Type B pancreatic cell (in vitro differentiated cells): ENCODE data around the gene SLC35B2. TPM values are rescaled to one million over a fixed set of nuclear protein-coding genes. Genes with fewer than 3 reads are reported as not detected.

ENCODE experiments used
- DNase-seq: peaks from one replicate; pipeline ENCODE4 v3.0.0; 2021; ENCODE audit warnings: mixed read lengths; ENCODE audit not compliant: unreplicated experiment; ENCODE audit errors: extremely low spot score
- H3K27ac Mint-ChIP-seq: 2 replicates; pipeline ENCODE4 v1.8.0; 2021; ENCODE audit warnings: mild to moderate bottlenecking, mixed read lengths
- H3K27me3 Mint-ChIP-seq: 2 replicates; pipeline ENCODE4 v1.8.0; 2021; ENCODE audit warnings: mixed read lengths
- H3K36me3 Mint-ChIP-seq: 2 replicates; pipeline ENCODE4 v1.8.0; 2021; ENCODE audit warnings: mixed read lengths
- H3K4me1 Mint-ChIP-seq: one replicate; pipeline ENCODE4 v1.8.0; 2021; ENCODE audit warnings: mixed read lengths; ENCODE audit not compliant: unreplicated experiment
- H3K4me3 Mint-ChIP-seq: 2 replicates; pipeline ENCODE4 v1.8.0; 2021; ENCODE audit warnings: mild to moderate bottlenecking, mixed read lengths
- H3K9me3 Mint-ChIP-seq: 2 replicates; pipeline ENCODE4 v1.8.0; 2021; ENCODE audit warnings: mixed read lengths
- CTCF ChIP-seq: fragments of 200-600 bp; sonication (generic); conservative IDR thresholded peaks from 2 replicates; pipeline ENCODE4 v1.5.0; 2021; ENCODE audit warnings: antibody characterized with exemption, mild to moderate bottlenecking
- total RNA-seq: library from RNA; stranded (reverse); gene quantifications from 2 replicates; pipeline ENCODE4 v1.2.1, GENCODE V29; 2021; ENCODE audit warnings: low replicate concordance

SLC35B2 gene
- total RNA-seq, 1 donor from 2014 or later = 39.6 TPM

GRCh38 chr6:44238687-44239350 is 18.5 kb downstream of the SLC35B2 start:
- Mint-ChIP-seq H3K36me3 (no peaks in the 10 kb centered on the region), H3K4me1 (peaks cover 25% of the 10 kb centered on the region), H3K4me3 (peak overlapping the region; percentile 89), H3K27ac (peak overlapping the region; percentile 90), H3K27me3 (no peaks in the 10 kb centered on the region), H3K9me3 (no peaks in the 10 kb centered on the region)
- DNase-seq = no peak
- TF ChIP-seq CTCF = no peak

GRCh38 chr6:44237813-44238433 is 19.4 kb downstream of the SLC35B2 start:
- H3K27me3 Mint-ChIP-seq = no peaks in the 10 kb centered on the region
- peak overlapping the region; percentile 89 for H3K4me3 Mint-ChIP-seq
- peak overlapping the region; percentile 90 for H3K27ac Mint-ChIP-seq
- peak; percentile 99 for TF ChIP-seq CTCF
- H3K9me3 Mint-ChIP-seq = no peaks in the 10 kb centered on the region
- peak; percentile 89 for DNase-seq
- peaks cover 28% of the 10 kb centered on the region for H3K4me1 Mint-ChIP-seq
- no peaks in the 10 kb centered on the region for H3K36me3 Mint-ChIP-seq

GRCh38 chr6:44237021-44237812 is 20.1 kb downstream of the SLC35B2 start:
- Mint-ChIP-seq H3K4me1 (peaks cover 28% of the 10 kb centered on the region), H3K27ac (peak overlapping the region; percentile 90), H3K36me3 (no peaks in the 10 kb centered on the region), H3K4me3 (peak overlapping the region; percentile 89), H3K9me3 (no peaks in the 10 kb centered on the region), H3K27me3 (no peaks in the 10 kb centered on the region)
- no peak for DNase-seq
- no peak for TF ChIP-seq CTCF

- Mint-ChIP-seq H3K9me3 (no peaks in the 10 kb centered on the region), H3K27ac (no peak overlapping the region), H3K4me3 (no peak overlapping the region), H3K27me3 (no peaks in the 10 kb centered on the region), H3K36me3 (no peaks in the 10 kb centered on the region), H3K4me1 (peaks cover 32% of the 10 kb centered on the region)
- TF ChIP-seq CTCF = no peak
- no peak for DNase-seq
Observed at GRCh38 chr6:44235891-44236516, 21.3 kb downstream of the SLC35B2 start.

GRCh38 chr6:44235269-44235668 is 22.1 kb downstream of the SLC35B2 start:
- Mint-ChIP-seq H3K27ac (no peak overlapping the region), H3K36me3 (no peaks in the 10 kb centered on the region), H3K4me3 (no peak overlapping the region), H3K4me1 (peaks cover 38% of the 10 kb centered on the region), H3K9me3 (no peaks in the 10 kb centered on the region), H3K27me3 (no peaks in the 10 kb centered on the region)
- TF ChIP-seq CTCF = no peak
- no peak for DNase-seq
